ENCODE results near the gene DOK4. TPM values are rescaled to one million over a fixed set of nuclear protein-coding genes. Genes with fewer than 3 reads are reported as not detected.
A peak's percentile ranks its signal among the peaks of the same experiment; 100 is the strongest.

The DOK4 gene
- total RNA-seq, 2 donors from 2014 or later = 1.8 to 2.6 TPM

- H3K9me3 ChIP-seq (ENCODE audit: control insufficient read depth, low read length, poor library complexity, severe bottlenecking) = no peaks in the 10 kb centered on the region
- Mint-ChIP-seq H3K36me3 (ENCODE audit: low read depth) (no peaks in the 10 kb centered on the region), H3K27ac (no peak overlapping the region), H3K27me3 (no peaks in the 10 kb centered on the region), H3K4me1 (peaks cover 14% of the 10 kb centered on the region), H3K4me3 (peak overlapping the region; percentile 12)
- no peak for ATAC-seq
- DNase-seq = no peak
Observed at GRCh38 chr16:57483725-57484514, 2.4 kb downstream of the DOK4 start.

GRCh38 chr16:57482845-57483545, 3.3 kb downstream of the DOK4 start:
- H3K9me3 ChIP-seq (ENCODE audit: control insufficient read depth, low read length, poor library complexity, severe bottlenecking) = no peaks in the 10 kb centered on the region
- Mint-ChIP-seq H3K27ac (no peak overlapping the region), H3K4me1 (peaks cover 14% of the 10 kb centered on the region), H3K36me3 (ENCODE audit: low read depth) (no peaks in the 10 kb centered on the region), H3K4me3 (no peak overlapping the region), H3K27me3 (no peaks in the 10 kb centered on the region)
- ATAC-seq = no peak
- no peak for DNase-seq

- H3K9me3 ChIP-seq (ENCODE audit: control insufficient read depth, low read length, poor library complexity, severe bottlenecking) = no peaks in the 10 kb centered on the region
- no peak overlapping the region for H3K4me3 Mint-ChIP-seq
- H3K27me3 Mint-ChIP-seq = no peaks in the 10 kb centered on the region
- H3K27ac Mint-ChIP-seq = no peak overlapping the region
- H3K4me1 Mint-ChIP-seq = peaks cover 11% of the 10 kb centered on the region
- DNase-seq (no peak), ATAC-seq (no peak)
- H3K36me3 Mint-ChIP-seq (ENCODE audit: low read depth) = no peaks in the 10 kb centered on the region
Observed at GRCh38 chr16:57481421-57481820, 4.9 kb downstream of the DOK4 start.

GRCh38 chr16:57480754-57481230, 5.5 kb downstream of the DOK4 start:
- H3K4me3 Mint-ChIP-seq = no peak overlapping the region
- H3K27ac Mint-ChIP-seq = peak overlapping the region; percentile 57
- no peaks in the 10 kb centered on the region for H3K27me3 Mint-ChIP-seq
- peaks cover 11% of the 10 kb centered on the region for H3K4me1 Mint-ChIP-seq
- H3K36me3 Mint-ChIP-seq (ENCODE audit: low read depth) = no peaks in the 10 kb centered on the region
- DNase-seq (no peak), ATAC-seq (no peak)
- H3K9me3 ChIP-seq (ENCODE audit: control insufficient read depth, low read length, poor library complexity, severe bottlenecking) = no peaks in the 10 kb centered on the region

GRCh38 chr16:57479976-57480753, 6.1 kb downstream of the DOK4 start:
- Mint-ChIP-seq H3K4me1 (peaks cover 8% of the 10 kb centered on the region), H3K4me3 (no peak overlapping the region), H3K27me3 (no peaks in the 10 kb centered on the region), H3K27ac (peak overlapping the region; percentile 57), H3K36me3 (ENCODE audit: low read depth) (no peaks in the 10 kb centered on the region)
- DNase-seq (no peak), ATAC-seq (no peak)
- no peaks in the 10 kb centered on the region for H3K9me3 ChIP-seq (ENCODE audit: control insufficient read depth, low read length, poor library complexity, severe bottlenecking)

GRCh38 chr16:57479205-57479975, 6.9 kb downstream of the DOK4 start:
- no peak overlapping the region for H3K4me3 Mint-ChIP-seq

GRCh38 chr16:57478396-57479204, 7.7 kb downstream of the DOK4 start:
- Mint-ChIP-seq H3K4me1 (peaks cover 8% of the 10 kb centered on the region), H3K27me3 (no peaks in the 10 kb centered on the region), H3K36me3 (ENCODE audit: low read depth) (no peaks in the 10 kb centered on the region), H3K4me3 (peak overlapping the region; percentile 63), H3K27ac (no peak overlapping the region)
- H3K9me3 ChIP-seq (ENCODE audit: control insufficient read depth, low read length, poor library complexity, severe bottlenecking) = no peaks in the 10 kb centered on the region
- ATAC-seq (no peak), DNase-seq (no peak)

More at GRCh38 chr16:57479205-57479975, 6.9 kb downstream of the DOK4 start:
- DNase-seq (no peak), ATAC-seq (no peak)
- peaks cover 8% of the 10 kb centered on the region for H3K4me1 Mint-ChIP-seq
- H3K36me3 Mint-ChIP-seq (ENCODE audit: low read depth) = no peaks in the 10 kb centered on the region
- no peak overlapping the region for H3K27ac Mint-ChIP-seq
- H3K27me3 Mint-ChIP-seq = no peaks in the 10 kb centered on the region
- no peaks in the 10 kb centered on the region for H3K9me3 ChIP-seq (ENCODE audit: control insufficient read depth, low read length, poor library complexity, severe bottlenecking)

GRCh38 chr16:57477531-57478202, 8.6 kb downstream of the DOK4 start:
- DNase-seq (no peak), ATAC-seq (no peak)
- Mint-ChIP-seq H3K27me3 (no peaks in the 10 kb centered on the region), H3K4me1 (peaks cover 8% of the 10 kb centered on the region), H3K36me3 (ENCODE audit: low read depth) (no peaks in the 10 kb centered on the region), H3K4me3 (no peak overlapping the region), H3K27ac (no peak overlapping the region)
- H3K9me3 ChIP-seq (ENCODE audit: control insufficient read depth, low read length, poor library complexity, severe bottlenecking) = no peaks in the 10 kb centered on the region

GRCh38 chr16:57476546-57477410, 9.5 kb downstream of the DOK4 start:
- Mint-ChIP-seq H3K4me3 (peak overlapping the region; percentile 59), H3K27ac (no peak overlapping the region), H3K36me3 (ENCODE audit: low read depth) (no peaks in the 10 kb centered on the region), H3K4me1 (peaks cover 12% of the 10 kb centered on the region), H3K27me3 (no peaks in the 10 kb centered on the region)
- no peak for ATAC-seq
- no peaks in the 10 kb centered on the region for H3K9me3 ChIP-seq (ENCODE audit: control insufficient read depth, low read length, poor library complexity, severe bottlenecking)
- no peak for DNase-seq

- ATAC-seq = peak; percentile 97
- Mint-ChIP-seq H3K36me3 (ENCODE audit: low read depth) (no peaks in the 10 kb centered on the region), H3K4me1 (peaks cover 12% of the 10 kb centered on the region), H3K4me3 (peak overlapping the region; percentile 36), H3K27me3 (no peaks in the 10 kb centered on the region), H3K27ac (no peak overlapping the region)
- DNase-seq = peak; percentile 58 to 69 (median 59)
- H3K9me3 ChIP-seq (ENCODE audit: control insufficient read depth, low read length, poor library complexity, severe bottlenecking) = no peaks in the 10 kb centered on the region
Observed at GRCh38 chr16:57475711-57476339, 10.5 kb downstream of the DOK4 start.

Data from T-helper 17 cell (primary cell).